SU-DHL-6 (cell line): ENCODE results near the gene ALDOA.

Experiments
- H2AFZ ChIP-seq: fragments of 200-600 bp; sonication (generic); 2 replicates; pipeline ENCODE4 v1.6.1; 2014; ENCODE audit warnings: low read depth, mild to moderate bottlenecking, moderate library complexity, mixed read lengths, antibody characterized with exemption, low read length; ENCODE audit not compliant: severe bottlenecking
- H3F3A ChIP-seq: fragments of 200-600 bp; shearing (Covaris generic); 2 replicates; pipeline ENCODE4 v1.6.0; 2016; ENCODE audit warnings: antibody characterized with exemption, mild to moderate bottlenecking; ENCODE audit not compliant: insufficient read depth
- H3K27ac ChIP-seq: fragments of 200-600 bp; sonication (generic); 2 replicates; pipeline ENCODE4 v1.5.1; 2016; ENCODE audit warnings: low read depth, mild to moderate bottlenecking, low read length, moderate library complexity, mixed read lengths
- H3K27me3 ChIP-seq: fragments of 200-600 bp; sonication (generic), shearing (Covaris generic); 2 replicates; pipeline ENCODE4 v1.6.0; 2014; ENCODE audit warnings: mild to moderate bottlenecking, low read length
- H3K36me3 ChIP-seq: fragments of 200-600 bp; sonication (generic); 2 replicates; pipeline ENCODE4 v1.6.1; 2014; ENCODE audit warnings: mild to moderate bottlenecking, low read length, mixed read lengths
- H3K4me2 ChIP-seq: fragments of 300-600, 200-600 bp; shearing (Covaris generic), sonication (generic); 2 replicates; pipeline ENCODE4 v1.6.0; 2014; ENCODE audit warnings: low read length, low read depth, mild to moderate bottlenecking; ENCODE audit not compliant: poor library complexity, severe bottlenecking
- H3K4me3 ChIP-seq: fragments of 200-600 bp; sonication (generic); 2 replicates; pipeline ENCODE4 v1.5.1; 2014; ENCODE audit warnings: antibody characterized with exemption, low read length, mild to moderate bottlenecking, mixed read lengths; ENCODE audit not compliant: insufficient read depth, poor library complexity, severe bottlenecking
- H3K79me2 ChIP-seq: fragments of 200-600 bp; sonication (generic); 2 replicates; pipeline ENCODE4 v1.6.1; 2014; ENCODE audit warnings: mild to moderate bottlenecking, low read length, moderate library complexity; ENCODE audit not compliant: insufficient read depth
- H3K9ac ChIP-seq: fragments of 200-600 bp; sonication (generic); 2 replicates; pipeline ENCODE4 v1.7.0; 2014; ENCODE audit warnings: mild to moderate bottlenecking, low read length
- H3K9me2 ChIP-seq: fragments of 200-600 bp; sonication (generic); replicated peaks from 2 replicates; pipeline ENCODE4 v1.6.1; 2014; ENCODE audit warnings: low read length; ENCODE audit not compliant: insufficient read depth
- H3K9me3 ChIP-seq: fragments of 200-600 bp; sonication (generic); 2 replicates; pipeline ENCODE4 v1.6.1; 2014; ENCODE audit warnings: low read length, mixed read lengths; ENCODE audit not compliant: insufficient read depth
- H4K20me1 ChIP-seq: fragments of 200-600 bp; sonication (generic); 2 replicates; pipeline ENCODE4 v1.6.1; 2014; ENCODE audit warnings: low read depth, mild to moderate bottlenecking, antibody characterized with exemption, low read length, moderate library complexity, mixed read lengths
- CTCF ChIP-seq: fragments of 200-600 bp; sonication (generic); IDR thresholded peaks from one replicate; pipeline ENCODE4 v1.5.1; 2017; ENCODE audit warnings: antibody characterized with exemption, mild to moderate bottlenecking, low read length, moderate library complexity; ENCODE audit not compliant: insufficient read depth, poor library complexity, severe bottlenecking
- EZH2phosphoT487 ChIP-seq: fragments of 200-600 bp; sonication (generic), shearing (Covaris generic); conservative IDR thresholded peaks from 2 replicates; pipeline ENCODE4 v1.6.1; 2018; ENCODE audit warnings: mild to moderate bottlenecking, antibody characterized with exemption, low read length, moderate library complexity, mixed read lengths

ALDOA gene

GRCh38 chr16:30024451-30024850, 41.1 kb upstream of the ALDOA start:
- Histone ChIP-seq H3K9me3 (no peaks in the 10 kb centered on the region), H3K27ac (no peak overlapping the region), H3K27me3 (no peaks in the 10 kb centered on the region)

GRCh38 chr16:30025156-30025555, 40.4 kb upstream of the ALDOA start:
- TF ChIP-seq EZH2phosphoT487, result no peak
- no peak for TF ChIP-seq CTCF
- no peaks in the 10 kb centered on the region for H4K20me1 ChIP-seq
- no peaks in the 10 kb centered on the region for H3K27me3 ChIP-seq
- H3K9ac ChIP-seq, result no peak overlapping the region
- no peaks in the 10 kb centered on the region for H3K9me2 ChIP-seq
- H3K9me3 ChIP-seq, result no peaks in the 10 kb centered on the region
- H2AFZ ChIP-seq, result no peak overlapping the region
- H3K4me3 ChIP-seq, result no peak overlapping the region
- H3K4me2 ChIP-seq, result no peak overlapping the region
- no peaks in the 10 kb centered on the region for H3F3A ChIP-seq
- no peaks in the 10 kb centered on the region for H3K79me2 ChIP-seq
- H3K27ac ChIP-seq, result no peak overlapping the region
- no peaks in the 10 kb centered on the region for H3K36me3 ChIP-seq

More at GRCh38 chr16:30024451-30024850, 41.1 kb upstream of the ALDOA start:
- Histone ChIP-seq H2AFZ (no peak overlapping the region), H3K9ac (no peak overlapping the region), H3K36me3 (no peaks in the 10 kb centered on the region), H3K9me2 (no peaks in the 10 kb centered on the region), H4K20me1 (no peaks in the 10 kb centered on the region), H3K4me2 (no peak overlapping the region), H3F3A (no peaks in the 10 kb centered on the region), H3K4me3 (no peak overlapping the region), H3K79me2 (no peaks in the 10 kb centered on the region)
- no peak for TF ChIP-seq CTCF
- no peak for TF ChIP-seq EZH2phosphoT487

- TF ChIP-seq CTCF (no peak), EZH2phosphoT487 (no peak)
- no peaks in the 10 kb centered on the region for H3K9me2 ChIP-seq
- no peaks in the 10 kb centered on the region for H3K36me3 ChIP-seq
- no peaks in the 10 kb centered on the region for H3K79me2 ChIP-seq
- H3F3A ChIP-seq, result no peaks in the 10 kb centered on the region
- H3K4me2 ChIP-seq, result no peak overlapping the region
- no peak overlapping the region for H3K4me3 ChIP-seq
- H3K9ac ChIP-seq, result no peak overlapping the region
- H4K20me1 ChIP-seq, result no peaks in the 10 kb centered on the region
- H3K9me3 ChIP-seq, result no peaks in the 10 kb centered on the region
- H3K27me3 ChIP-seq, result no peaks in the 10 kb centered on the region
- no peak overlapping the region for H2AFZ ChIP-seq
- no peak overlapping the region for H3K27ac ChIP-seq
These were observed 40.0 kb upstream of the ALDOA start for GRCh38 chr16:30025574-30025973.
